HG03439 (cell line): ENCODE measurements around the gene GREM1.

Source experiments
- ATAC-seq: cut with Tn5 transposase; IDR thresholded peaks from one replicate; pipeline ENCODE4 v1.9.1; 2021; ENCODE audit warnings: mild to moderate bottlenecking, moderate library complexity; ENCODE audit not compliant: unreplicated experiment

The GREM1 gene

DNA sequence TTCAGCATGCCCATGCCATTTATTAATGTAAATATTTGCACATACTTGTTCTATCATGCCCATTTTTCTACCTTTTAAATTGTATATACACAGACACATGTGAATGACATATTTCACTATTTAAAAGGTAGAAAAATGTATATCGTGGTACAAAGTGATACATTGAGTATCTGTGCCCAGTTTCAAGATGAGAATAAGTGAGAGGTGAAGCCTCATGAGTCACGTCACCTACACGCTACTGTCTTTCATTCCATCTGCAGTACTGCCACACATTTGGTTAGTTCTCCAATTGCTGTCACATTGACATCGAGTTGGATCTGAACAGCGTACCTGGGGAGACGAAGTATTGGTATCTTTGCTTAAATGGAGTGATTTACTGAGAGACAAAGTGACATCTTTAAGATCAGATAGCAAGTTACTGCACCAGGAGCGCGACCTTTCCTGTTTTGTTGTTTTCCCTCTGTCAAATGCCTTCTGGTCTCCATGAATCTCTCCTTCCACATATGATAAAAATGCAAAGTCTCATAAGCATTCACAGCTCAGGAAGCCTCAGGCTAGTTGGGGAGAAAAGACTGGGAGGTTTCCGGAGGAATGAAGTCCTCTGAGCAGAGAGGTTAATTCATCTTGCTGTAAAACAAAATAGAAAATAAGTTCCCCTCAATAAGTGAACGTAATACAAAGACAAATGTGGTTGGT lies 12.0 kb downstream of the GREM1 start:
- no peak for ATAC-seq

DNA sequence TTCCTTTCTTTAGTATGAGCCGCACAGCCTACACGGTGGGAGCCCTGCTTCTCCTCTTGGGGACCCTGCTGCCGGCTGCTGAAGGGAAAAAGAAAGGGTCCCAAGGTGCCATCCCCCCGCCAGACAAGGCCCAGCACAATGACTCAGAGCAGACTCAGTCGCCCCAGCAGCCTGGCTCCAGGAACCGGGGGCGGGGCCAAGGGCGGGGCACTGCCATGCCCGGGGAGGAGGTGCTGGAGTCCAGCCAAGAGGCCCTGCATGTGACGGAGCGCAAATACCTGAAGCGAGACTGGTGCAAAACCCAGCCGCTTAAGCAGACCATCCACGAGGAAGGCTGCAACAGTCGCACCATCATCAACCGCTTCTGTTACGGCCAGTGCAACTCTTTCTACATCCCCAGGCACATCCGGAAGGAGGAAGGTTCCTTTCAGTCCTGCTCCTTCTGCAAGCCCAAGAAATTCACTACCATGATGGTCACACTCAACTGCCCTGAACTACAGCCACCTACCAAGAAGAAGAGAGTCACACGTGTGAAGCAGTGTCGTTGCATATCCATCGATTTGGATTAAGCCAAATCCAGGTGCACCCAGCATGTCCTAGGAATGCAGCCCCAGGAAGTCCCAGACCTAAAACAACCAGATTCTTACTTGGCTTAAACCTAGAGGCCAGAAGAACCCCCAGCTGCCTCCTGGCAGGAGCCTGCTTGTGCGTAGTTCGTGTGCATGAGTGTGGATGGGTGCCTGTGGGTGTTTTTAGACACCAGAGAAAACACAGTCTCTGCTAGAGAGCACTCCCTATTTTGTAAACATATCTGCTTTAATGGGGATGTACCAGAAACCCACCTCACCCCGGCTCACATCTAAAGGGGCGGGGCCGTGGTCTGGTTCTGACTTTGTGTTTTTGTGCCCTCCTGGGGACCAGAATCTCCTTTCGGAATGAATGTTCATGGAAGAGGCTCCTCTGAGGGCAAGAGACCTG lies 13.2 kb downstream of the GREM1 start:
- no peak for ATAC-seq

DNA sequence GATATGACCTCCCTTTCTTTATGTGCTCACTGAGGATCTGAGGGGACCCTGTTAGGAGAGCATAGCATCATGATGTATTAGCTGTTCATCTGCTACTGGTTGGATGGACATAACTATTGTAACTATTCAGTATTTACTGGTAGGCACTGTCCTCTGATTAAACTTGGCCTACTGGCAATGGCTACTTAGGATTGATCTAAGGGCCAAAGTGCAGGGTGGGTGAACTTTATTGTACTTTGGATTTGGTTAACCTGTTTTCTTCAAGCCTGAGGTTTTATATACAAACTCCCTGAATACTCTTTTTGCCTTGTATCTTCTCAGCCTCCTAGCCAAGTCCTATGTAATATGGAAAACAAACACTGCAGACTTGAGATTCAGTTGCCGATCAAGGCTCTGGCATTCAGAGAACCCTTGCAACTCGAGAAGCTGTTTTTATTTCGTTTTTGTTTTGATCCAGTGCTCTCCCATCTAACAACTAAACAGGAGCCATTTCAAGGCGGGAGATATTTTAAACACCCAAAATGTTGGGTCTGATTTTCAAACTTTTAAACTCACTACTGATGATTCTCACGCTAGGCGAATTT lies 14.9 kb downstream of the GREM1 start:
- ATAC-seq: no peak

DNA sequence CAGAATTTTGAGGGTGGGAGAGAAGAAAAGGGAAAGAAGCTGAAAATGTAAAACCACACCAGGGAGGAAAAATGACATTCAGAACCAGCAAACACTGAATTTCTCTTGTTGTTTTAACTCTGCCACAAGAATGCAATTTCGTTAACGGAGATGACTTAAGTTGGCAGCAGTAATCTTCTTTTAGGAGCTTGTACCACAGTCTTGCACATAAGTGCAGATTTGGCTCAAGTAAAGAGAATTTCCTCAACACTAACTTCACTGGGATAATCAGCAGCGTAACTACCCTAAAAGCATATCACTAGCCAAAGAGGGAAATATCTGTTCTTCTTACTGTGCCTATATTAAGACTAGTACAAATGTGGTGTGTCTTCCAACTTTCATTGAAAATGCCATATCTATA lies 15.5 kb downstream of the GREM1 start:
- ATAC-seq: no peak

DNA sequence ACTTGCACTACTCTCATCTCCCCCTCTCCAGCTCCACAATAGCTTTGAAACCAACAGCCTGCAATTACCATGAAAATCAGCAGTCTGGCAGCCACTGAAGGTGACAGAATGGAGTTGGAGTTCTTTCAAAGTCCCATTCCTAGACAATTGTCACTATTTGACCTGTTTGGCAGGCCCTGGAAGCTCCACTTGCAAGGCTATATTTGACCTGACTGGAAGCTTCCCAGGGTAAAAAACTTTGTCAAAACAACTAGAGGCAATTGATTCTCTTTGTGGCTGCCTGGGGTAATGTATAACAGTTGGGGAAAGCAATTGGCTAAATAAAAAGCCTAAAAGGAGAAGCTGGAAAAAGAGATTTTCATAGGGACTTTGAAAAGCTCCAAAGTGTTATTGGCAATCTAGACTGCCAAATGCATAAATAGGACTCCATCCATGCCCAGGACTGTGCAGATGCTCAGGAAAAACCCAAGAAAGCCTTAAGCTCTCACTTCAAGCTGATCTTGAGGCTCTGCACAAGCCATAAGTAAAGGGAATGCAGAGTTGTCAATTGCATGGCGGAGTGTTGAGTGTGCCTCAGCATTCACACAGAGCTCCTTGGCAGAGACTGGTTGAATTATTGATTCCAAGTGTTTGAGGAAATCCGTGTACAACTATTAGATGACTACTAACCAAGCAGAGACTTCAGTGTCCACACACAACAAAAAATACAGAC lies 18.3 kb downstream of the GREM1 start:
- ATAC-seq: no peak

DNA sequence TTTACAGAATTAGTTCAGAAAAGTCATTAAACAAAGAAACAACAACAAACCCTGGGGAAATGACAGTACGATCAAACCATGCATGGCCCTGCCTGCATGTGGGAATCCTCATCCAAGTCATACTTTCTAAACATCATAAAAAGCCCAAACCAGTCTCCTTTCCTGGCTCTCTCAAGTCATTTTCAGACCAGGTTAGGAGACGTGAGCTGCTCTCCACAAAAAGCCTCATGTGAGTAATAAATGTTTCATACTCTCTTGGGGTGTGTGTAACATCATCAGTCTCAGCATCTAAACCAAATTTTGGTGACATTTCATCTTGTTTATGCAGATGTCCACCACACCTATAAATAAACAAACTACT lies 18.9 kb downstream of the GREM1 start:
- ATAC-seq: no peak

DNA sequence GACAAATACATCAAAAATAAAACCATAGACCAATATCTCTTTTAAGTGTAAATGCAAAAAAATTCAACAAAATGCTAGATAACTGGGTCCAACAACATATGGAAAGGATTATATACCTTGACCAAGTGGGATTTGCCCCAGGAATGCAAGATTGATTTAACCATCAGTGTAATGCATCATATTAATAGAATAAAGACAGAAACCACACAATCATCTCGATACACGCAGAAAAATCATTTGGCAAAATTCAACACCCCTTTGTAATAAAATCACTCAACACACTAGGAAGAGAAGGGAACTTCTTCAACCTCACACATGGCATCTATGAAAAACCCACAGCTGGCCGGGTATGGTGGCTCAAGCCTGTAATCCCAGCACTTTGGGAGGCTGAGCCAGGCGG lies 19.5 kb downstream of the GREM1 start:
- ATAC-seq: no peak

DNA sequence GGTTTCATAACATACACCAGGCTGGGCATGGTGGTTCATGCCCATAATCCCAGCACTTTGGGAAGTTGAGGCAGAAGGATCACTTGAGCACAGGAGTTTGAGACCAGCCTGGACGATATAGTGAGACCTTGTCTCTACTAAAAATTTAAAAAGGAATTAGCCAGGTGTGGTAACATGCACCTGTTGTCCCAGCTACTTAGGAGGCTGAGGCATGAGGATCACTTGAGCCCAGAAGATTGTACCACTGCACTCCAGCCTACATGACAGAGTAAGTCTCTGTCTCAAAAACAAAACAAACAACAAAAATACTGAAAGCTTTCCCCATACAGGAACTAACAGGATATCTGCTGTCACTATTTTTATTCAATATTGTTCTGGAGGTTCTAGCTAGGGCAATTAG lies 20.9 kb downstream of the GREM1 start:
- no peak for ATAC-seq

DNA sequence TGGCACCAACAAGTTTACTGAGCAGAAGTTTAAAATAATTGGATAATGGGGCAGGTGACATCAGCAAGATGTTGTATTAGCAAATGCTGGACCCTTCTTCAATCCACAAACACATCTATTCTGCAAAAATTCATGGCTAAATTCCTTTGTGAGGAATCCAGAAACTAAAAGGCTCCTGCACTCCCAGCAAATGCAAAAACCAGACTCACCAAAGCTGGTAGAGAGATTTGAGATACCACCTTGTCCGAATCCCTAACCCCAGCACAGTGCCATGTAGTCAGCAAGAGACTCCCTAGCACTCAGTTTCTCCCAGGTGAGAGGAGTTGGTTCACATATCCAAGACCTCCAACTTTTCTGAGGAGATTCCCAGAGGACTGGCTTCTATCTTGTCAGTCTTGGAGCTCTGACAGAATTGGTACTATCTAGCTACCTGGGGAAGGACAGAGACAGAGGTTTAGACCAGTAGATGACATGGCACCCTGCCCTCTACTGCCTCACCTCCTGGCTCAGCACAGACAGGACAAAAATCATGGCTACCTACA lies 21.8 kb downstream of the GREM1 start:
- no peak for ATAC-seq

DNA sequence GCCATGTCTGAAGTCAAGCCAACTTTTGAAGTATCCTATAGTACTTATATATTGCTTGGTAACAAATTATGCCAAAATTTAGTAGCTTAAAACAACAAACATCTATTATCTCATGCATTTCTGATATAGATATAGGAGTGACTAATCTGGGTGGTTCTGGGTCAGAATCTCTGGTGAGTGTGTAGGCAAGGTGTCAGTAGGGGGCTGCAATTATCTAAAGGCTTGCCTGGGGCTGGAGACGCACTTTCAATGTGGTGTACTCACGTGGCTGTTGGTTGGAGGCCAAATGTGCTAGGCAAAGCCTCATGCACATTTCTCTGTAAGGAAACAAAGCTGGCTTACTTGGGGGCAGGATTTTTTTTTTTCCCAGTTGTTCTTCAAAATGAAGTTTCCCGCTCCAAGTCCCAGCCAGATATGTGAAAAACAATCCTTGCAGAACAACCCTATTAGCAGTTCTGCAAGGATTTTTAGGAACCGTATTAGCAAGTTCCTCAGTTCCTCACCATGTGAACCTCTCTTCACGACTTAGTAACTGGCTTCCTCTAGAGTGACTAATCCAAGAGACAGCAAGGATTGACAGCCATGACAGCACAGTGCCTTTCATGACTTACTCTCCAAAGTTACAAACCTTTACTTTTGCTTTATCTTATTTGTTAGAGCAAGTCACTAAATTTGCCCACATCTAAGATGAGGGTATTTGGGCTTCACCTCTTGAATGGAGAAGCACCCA lies 25.8 kb downstream of the GREM1 start:
- no peak for ATAC-seq

DNA sequence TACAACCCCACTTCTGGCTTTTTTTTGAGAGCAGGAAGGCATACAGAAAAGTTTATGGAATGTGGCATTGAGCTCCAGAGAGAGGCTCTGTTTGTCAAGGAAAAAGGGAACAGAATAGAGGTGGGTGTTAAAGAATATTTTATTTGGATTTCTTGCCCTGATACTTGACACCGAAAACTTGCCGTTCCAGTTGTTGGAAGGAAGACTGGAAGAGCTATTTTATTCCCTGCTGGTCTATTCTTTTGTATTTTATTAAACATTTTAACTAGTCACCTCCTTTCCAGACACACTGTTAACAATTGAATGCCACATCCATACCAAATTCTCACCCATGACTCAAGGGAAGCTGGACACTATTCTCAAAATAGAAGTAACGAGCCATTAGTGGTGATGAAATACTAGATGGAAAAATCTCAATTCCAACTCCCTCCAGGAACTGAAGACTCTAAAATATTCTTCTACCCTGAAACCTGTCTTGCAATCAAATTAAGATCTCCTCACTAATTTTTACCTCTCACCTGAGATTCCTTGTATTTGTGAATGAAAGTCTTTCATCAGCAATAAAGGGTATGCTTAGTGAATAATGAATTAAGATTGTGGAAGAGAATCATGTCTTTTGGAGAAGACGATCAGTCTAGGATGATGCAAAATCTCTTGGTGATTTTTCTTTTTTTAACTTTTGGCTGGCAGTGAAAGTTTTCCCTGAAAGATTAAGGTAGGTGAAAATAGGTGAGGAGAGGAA lies 28.5 kb downstream of the GREM1 start:
- ATAC-seq: no peak

DNA sequence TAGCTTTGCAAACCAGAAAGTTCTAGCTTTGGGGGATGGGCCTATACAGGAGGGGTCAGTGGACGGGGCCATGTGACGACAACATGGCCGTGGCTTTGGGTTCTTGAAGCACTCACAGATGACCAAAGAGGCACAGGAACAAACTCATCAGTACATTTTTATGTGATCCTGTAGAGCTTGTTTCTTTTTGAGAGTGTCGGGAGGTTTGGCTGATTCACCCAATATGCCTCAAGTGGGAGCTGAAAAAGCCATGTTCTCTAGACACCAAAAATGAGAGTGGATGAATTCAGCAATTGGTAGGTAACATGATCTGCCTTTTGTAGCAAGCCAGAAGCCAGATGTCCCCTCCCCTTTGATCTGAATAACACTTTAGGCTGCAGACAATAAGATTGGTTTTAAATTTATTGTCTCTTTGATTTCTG lies 30.1 kb downstream of the GREM1 start:
- no peak for ATAC-seq

DNA sequence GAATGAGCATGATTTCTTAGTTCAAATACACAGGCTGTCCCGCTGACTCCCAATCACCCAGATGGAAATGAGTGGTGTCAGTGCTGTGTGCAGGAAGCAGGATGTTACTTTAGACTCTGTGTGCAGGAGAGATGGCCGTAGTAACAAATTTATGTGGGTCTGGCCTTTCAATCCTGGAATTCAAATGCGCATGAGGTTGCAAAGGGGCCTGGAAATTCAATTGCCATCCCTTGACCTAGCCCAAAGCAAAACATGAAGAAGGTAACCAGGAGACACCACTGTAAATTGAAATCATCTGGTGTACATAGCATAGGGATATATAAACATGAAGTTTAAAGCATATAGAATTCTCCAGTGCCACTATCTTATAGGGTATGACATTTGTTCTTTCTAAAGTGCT lies 33.2 kb downstream of the GREM1 start:
- no peak for ATAC-seq

DNA sequence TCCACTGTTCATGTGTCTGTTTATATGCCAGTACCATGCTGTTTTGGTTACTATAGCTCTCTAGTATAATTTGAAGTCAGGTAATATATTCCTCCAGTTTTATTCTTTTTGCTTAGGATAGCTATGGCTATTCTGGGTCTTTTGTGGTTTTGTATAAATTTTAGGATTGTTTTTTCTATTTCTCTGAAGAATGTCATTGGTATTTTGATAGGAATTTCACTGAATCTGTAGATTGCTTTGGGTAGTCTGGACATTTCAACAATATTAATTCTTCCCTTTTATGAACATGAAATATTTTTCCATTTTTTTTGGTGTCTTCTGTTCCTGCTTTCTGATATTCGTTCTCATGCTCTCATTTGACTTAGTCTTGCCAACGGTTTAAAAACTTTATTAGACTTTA lies 39.6 kb downstream of the GREM1 start:
- no peak for ATAC-seq

DNA sequence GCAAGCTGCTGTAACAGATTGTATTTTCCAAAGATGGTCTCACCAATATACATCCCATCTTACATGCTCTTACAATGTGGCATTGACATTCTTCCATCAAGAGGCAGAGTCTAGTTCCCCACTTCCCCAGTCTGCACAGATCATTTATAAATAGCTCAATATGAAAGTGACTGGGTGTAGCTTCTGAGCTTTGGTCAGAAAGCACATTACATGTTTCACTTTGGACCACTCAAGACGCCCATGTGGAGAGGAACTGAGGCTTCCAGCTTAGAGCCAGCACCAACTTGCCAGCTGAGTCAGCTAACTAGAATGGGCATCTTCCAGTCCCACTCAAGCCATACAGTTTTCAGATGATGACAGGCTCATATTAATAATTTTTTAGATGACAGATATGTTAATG lies 45.5 kb downstream of the GREM1 start:
- no peak for ATAC-seq

DNA sequence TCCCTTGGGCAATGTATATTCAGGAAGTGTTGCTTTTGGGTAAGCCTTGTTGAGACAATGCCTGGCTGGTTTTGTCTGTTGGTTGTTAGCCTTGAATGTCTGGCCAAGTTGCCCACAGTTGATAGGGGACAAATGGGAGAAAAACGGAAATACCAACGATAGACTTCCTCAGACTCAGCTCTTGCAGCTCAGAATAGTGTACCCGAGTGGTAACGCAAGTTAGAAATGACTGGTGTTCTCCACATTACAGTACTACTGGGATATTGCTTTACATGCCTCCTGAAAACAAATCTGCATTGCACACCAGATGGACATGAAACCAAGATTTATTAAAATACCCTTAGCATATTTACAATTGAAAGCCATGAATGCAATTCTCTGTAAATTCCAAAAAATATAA lies 47.4 kb downstream of the GREM1 start:
- no peak for ATAC-seq

DNA sequence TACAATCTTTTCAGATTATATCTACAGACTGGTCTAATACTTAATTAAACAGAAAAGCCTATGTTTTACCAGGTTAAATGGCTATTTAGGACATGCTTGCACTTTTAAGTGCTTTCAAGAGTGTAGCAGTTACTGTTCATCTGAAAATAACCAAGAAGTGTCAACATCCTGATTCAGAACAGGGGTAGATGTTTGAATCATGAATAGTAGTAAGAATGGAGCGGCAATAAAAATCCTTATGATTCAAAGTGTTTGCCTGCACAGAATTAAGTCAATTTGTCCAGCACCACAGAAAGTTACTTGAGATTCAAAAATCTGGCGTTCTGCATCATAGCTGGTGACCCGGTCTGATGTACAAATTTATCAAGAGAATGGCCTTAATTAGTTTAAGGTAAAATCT lies 48.3 kb downstream of the GREM1 start:
- ATAC-seq: no peak

DNA sequence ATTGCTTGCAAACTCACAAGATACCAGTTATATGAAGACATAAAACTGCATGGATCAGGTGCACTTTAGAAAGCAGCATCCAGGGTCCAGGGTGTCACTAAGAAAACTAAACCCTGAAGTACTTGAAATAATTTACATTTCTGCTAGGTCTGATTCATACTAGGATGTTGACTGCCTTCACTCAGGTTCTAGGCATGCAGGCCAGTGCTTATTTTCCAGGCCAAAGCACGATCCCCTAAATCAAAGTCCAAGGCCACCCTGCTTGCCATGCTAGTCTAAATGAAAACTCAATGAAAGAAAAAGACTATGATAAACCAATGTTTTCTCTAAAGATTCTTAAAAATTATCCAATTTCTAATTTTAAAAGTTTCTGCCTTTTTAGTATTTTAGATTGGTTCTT lies 49.4 kb downstream of the GREM1 start:
- no peak for ATAC-seq

DNA sequence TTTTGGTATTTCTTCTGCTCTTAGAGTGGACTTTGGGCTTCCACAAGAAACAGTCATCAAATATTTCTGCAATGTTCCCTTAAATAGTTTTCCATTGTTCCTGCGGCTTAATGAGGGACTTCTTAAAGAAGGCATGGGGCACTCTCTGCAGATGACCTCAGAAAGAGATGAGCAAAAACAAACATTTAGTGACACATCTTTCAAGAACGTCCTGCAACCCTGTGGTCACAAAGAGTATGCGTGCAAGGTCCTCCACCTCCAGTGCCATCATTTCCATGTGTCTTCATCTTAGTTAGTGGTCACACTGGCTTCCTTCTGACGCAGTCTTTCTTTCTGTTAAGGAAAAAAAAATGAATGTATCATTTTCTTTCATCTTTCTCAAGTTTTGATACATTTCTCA lies 56.2 kb downstream of the GREM1 start:
- no peak for ATAC-seq

DNA sequence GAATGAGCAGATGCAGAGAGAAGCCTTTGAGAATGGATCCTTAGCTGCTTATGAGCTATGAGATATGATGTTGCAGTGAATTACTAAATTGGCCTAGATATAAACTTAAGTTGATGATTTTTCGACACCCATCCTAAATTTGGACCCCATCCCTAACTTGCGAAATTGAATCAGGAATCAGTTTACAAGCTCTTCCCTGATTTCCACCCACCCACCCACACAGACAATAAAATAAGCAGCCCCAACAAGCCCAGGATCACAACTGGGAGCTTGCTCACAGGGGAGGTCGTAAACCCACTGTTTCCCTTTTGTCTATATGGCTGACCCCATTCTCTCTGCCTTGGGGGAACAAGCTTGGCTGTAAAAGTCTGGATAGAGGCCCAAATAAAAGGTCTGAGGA lies 57.3 kb downstream of the GREM1 start:
- ATAC-seq: no peak
